OCI-LY7 (cell line): ENCODE results near the gene CDK14. TPM values are rescaled to one million over a fixed set of nuclear protein-coding genes. Genes with fewer than 3 reads are reported as not detected.
A peak's percentile ranks its signal among the peaks of the same experiment; 100 is the strongest.

ENCODE experiments used
- BruUV-seq: library from RNA; stranded (reverse); fragments of 400-500 nt; replicated peaks from 2 replicates; lab custom pipeline; 2021; lab: Mats Ljungman, UMichigan
- CTCF ChIA-PET: fragments of 300-600 bp; sonication (Branson Sonifier 250); formaldehyde crosslinking; loops from one replicate; lab custom pipeline; 2022; ENCODE audit warnings: antibody characterized with exemption; ENCODE audit not compliant: unreplicated experiment; lab: Charles Lee
- POLR2A ChIA-PET: fragments of 300-600 bp; sonication (Branson Sonifier 250); formaldehyde crosslinking; loops from one replicate; lab custom pipeline; 2022; ENCODE audit warnings: antibody characterized with exemption; lab: Charles Lee
- DNase-seq: peaks from one replicate; pipeline ENCODE4 v3.0.0-alpha.2; 2015; ENCODE audit warnings: low spot score
- H2AFZ ChIP-seq: fragments of 200-600 bp; sonication (generic), shearing (Covaris generic); 2 replicates; pipeline ENCODE4 v1.6.1; 2014; ENCODE audit warnings: mild to moderate bottlenecking, antibody characterized with exemption, low read length, moderate library complexity
- H3K27ac ChIP-seq: fragments of 200-600 bp; sonication (generic); 2 replicates; pipeline ENCODE4 v1.5.1; 2014; ENCODE audit warnings: mixed run types, low read depth, mild to moderate bottlenecking, moderate library complexity, low read length, inconsistent platforms; ENCODE audit not compliant: poor library complexity, severe bottlenecking
- H3K36me3 ChIP-seq: fragments of 200-600 bp; sonication (generic); 2 replicates; pipeline ENCODE4 v1.6.1; 2014; ENCODE audit warnings: mild to moderate bottlenecking, antibody characterized with exemption, low read length, moderate library complexity, mixed read lengths; ENCODE audit not compliant: insufficient read depth
- H3K4me1 ChIP-seq: fragments of 200-600 bp; sonication (generic); 2 replicates; pipeline ENCODE4 v1.5.1; 2014; ENCODE audit warnings: mild to moderate bottlenecking, low read length; ENCODE audit not compliant: insufficient read depth, poor library complexity, severe bottlenecking
- H3K4me2 ChIP-seq: fragments of 200-600 bp; sonication (generic); 2 replicates; pipeline ENCODE4 v1.6.1; 2014; ENCODE audit warnings: mild to moderate bottlenecking, low read length
- H3K4me3 ChIP-seq: fragments of 200-600 bp; sonication (generic); 2 replicates; pipeline ENCODE4 v1.5.1; 2014; ENCODE audit warnings: mild to moderate bottlenecking, low read depth, low read length; ENCODE audit not compliant: poor library complexity, severe bottlenecking
- H3K79me2 ChIP-seq: fragments of 200-600 bp; sonication (generic); 2 replicates; pipeline ENCODE4 v1.6.1; 2016; ENCODE audit warnings: low read depth, mild to moderate bottlenecking, low read length, moderate library complexity, mixed read lengths; ENCODE audit not compliant: insufficient read depth
- H3K9me2 ChIP-seq: fragments of 200-600 bp; sonication (generic); 2 replicates; pipeline ENCODE4 v1.6.1; 2016; ENCODE audit warnings: mild to moderate bottlenecking, low read length, mixed read lengths; ENCODE audit not compliant: insufficient read depth
- H3K9me3 ChIP-seq: fragments of 200-600 bp; sonication (generic); 2 replicates; pipeline ENCODE4 v1.6.1; 2014; ENCODE audit warnings: mild to moderate bottlenecking, mixed run types, low read length, mixed read lengths
- H4K20me1 ChIP-seq: fragments of 200-600 bp; sonication (generic); 2 replicates; pipeline ENCODE4 v1.6.1; 2014; ENCODE audit warnings: mild to moderate bottlenecking, antibody characterized with exemption, low read length, moderate library complexity, mixed read lengths; ENCODE audit not compliant: insufficient read depth
- EZH2phosphoT487 ChIP-seq: fragments of 200-600 bp; sonication (generic); IDR thresholded peaks from 2 replicates; pipeline ENCODE4 v1.6.1; 2018; ENCODE audit warnings: low read depth, borderline replicate concordance, mild to moderate bottlenecking, mixed run types, antibody characterized with exemption, low read length, moderate library complexity, mixed read lengths
- intact Hi-C: fragments of 100-400 bp; cut with micrococcal nuclease; formaldehyde crosslinking; loops from one replicate; pipeline ENCODE4 v1.10.0; 2022; ENCODE audit not compliant: unreplicated experiment
- total RNA-seq, 2 experiments: library from RNA; depleted of rRNA in 1 of 2; stranded (reverse); fragments of >200 nt in 1 of 2; shearing (Covaris generic) in 1 of 2; gene quantifications; 2 replicates each; pipeline ENCODE4 v1.2.3, GENCODE V29; 2014 to 2022
- TF ChIP-seq, protein P1 (sequence below): fragments of 200-600 bp; sonication (generic); conservative IDR thresholded peaks from 2 replicates; pipeline ENCODE4 v1.5.1; 2014; ENCODE audit warnings: mild to moderate bottlenecking, antibody characterized with exemption, low read length, moderate library complexity, mixed read lengths

The CDK14 gene
- total RNA-seq, 2 experiments from 2014 or later = 90.7 to 111 TPM

DNA sequence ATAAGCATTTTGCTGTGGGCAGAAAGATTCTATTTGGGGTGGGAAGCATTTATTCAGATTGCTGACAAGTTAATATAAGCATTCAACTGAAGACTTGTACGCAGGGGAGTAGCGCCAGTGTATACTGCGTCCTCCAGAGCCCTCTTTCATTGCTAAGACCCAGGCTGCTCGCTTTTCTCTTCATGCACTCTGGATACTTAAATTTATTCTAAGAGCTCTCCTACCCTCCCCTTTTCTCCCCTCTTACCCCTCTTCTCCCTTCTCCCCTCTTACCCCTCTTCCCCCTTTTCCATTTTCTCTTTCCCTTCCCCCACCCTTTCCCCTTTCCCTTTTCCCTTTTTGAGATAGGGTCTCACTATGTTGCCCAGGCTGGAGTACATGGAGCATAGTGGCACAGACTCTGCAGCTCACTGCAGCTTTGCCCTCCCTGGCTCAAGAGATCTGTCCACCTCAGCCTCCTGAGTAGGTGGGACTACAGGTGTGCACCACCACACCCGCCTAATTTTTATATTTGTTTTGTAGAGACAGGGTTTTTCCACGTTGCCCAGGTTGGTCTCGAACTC is 125.8 kb downstream of the CDK14 start:
- intact Hi-C loops = loop anchor here (10.0 kb wide), 1 partner anchor 1523 kb away; the partner anchor contains the start of genes ANKIB1 and KRIT1
- POLR2A ChIA-PET = interaction anchor here (0.6 to 10.4 kb wide), 6 partner anchors 9 to 1488 kb away, joined by 3 to 230 read pairs (median 6); no protein-coding TSS in a partner anchor

DNA sequence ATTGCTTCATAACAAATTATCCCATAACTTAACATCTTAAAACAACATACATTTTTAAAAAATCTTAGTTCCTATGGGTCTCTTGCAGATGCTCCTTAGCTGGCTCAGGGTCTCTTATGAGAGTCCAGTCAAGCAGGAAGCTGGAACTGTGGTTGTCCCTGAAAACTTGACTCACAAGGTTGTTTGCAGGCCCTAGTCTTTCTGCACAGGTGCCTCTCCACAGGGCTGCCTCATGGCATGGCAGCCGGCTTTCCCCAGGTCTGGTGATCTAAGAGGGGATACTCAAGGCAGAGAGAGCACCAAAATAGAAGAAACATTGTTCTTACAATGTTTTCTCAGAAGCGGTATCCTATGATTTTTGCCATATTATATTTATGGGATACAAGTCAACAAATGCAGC is 127.1 kb downstream of the CDK14 start:
- H4K20me1 ChIP-seq = no peaks in the 10 kb centered on the region
- H3K4me3 ChIP-seq = peak overlapping the region; percentile 32
- peaks cover 100% of the 10 kb centered on the region for H3K79me2 ChIP-seq
- ChIA-PET POLR2A (interaction anchor here (0.6 to 10.4 kb wide), 4 partner anchors 10 to 1648 kb away, joined by 3 to 230 read pairs (median 8); no protein-coding TSS in a partner anchor), CTCF (no interaction called here)
- H3K36me3 ChIP-seq = peaks cover 31% of the 10 kb centered on the region; the same call in 1 of the 2 replicates
- H3K27ac ChIP-seq = peak overlapping the region; percentile 81
- TF ChIP-seq, protein P1, sequence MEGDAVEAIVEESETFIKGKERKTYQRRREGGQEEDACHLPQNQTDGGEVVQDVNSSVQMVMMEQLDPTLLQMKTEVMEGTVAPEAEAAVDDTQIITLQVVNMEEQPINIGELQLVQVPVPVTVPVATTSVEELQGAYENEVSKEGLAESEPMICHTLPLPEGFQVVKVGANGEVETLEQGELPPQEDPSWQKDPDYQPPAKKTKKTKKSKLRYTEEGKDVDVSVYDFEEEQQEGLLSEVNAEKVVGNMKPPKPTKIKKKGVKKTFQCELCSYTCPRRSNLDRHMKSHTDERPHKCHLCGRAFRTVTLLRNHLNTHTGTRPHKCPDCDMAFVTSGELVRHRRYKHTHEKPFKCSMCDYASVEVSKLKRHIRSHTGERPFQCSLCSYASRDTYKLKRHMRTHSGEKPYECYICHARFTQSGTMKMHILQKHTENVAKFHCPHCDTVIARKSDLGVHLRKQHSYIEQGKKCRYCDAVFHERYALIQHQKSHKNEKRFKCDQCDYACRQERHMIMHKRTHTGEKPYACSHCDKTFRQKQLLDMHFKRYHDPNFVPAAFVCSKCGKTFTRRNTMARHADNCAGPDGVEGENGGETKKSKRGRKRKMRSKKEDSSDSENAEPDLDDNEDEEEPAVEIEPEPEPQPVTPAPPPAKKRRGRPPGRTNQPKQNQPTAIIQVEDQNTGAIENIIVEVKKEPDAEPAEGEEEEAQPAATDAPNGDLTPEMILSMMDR = no peak
- TF ChIP-seq EZH2phosphoT487 = no peak
- peak overlapping the region; percentile 70 for H3K4me2 ChIP-seq
- peak; percentile 53 for DNase-seq
- H3K4me1 ChIP-seq = peaks cover 100% of the 10 kb centered on the region
- no peaks in the 10 kb centered on the region for H3K9me3 ChIP-seq
- intact Hi-C loops = loop anchor here (10.0 kb wide), 1 partner anchor 1522 kb away; the partner anchor contains the start of genes ANKIB1 and KRIT1
- no peaks in the 10 kb centered on the region for H3K9me2 ChIP-seq
- H2AFZ ChIP-seq = peak overlapping the region; percentile 7; the same call in 1 of the 2 replicates
- BruUV-seq = no TSS peak

More for the DNA sequence above, 125.8 kb downstream of the CDK14 start:
- TF ChIP-seq, protein P1 = no peak
- no peak for TF ChIP-seq EZH2phosphoT487
- Histone ChIP-seq H3K9me2 (no peaks in the 10 kb centered on the region), H3K36me3 (peaks cover 23% of the 10 kb centered on the region; the same call in 1 of the 2 replicates), H2AFZ (no peak overlapping the region), H3K4me2 (peak overlapping the region; percentile 99), H3K4me1 (peaks cover 100% of the 10 kb centered on the region), H3K27ac (peak overlapping the region; percentile 81), H3K9me3 (no peaks in the 10 kb centered on the region), H3K79me2 (peaks cover 100% of the 10 kb centered on the region), H4K20me1 (no peaks in the 10 kb centered on the region), H3K4me3 (no peak overlapping the region)
- no TSS peak for BruUV-seq
- CTCF ChIA-PET = no interaction called here
- no peak for DNase-seq

DNA sequence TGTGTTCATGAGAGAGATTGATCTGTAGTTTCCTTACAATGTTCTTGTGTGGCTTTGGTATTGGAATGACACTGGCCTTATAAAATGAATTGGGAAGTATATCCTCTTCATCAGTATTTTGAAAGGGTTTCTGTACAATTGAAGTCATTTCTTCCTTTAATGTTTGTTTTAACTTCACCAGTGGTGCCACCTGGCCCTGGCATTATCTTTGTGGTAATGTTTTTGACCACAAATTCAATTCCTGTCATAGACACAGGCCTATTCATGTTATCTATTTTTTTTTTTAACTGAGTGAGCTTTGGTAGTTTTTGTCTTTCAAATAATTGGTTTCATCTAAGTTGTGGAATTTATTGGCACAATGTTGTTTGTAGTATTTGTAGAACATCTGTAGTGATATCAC is 127.7 kb downstream of the CDK14 start:
- peaks cover 100% of the 10 kb centered on the region for H3K4me1 ChIP-seq
- peaks cover 36% of the 10 kb centered on the region; the same call in 1 of the 2 replicates for H3K36me3 ChIP-seq
- peak overlapping the region; percentile 81 for H3K27ac ChIP-seq
- peak overlapping the region; percentile 70 for H3K4me2 ChIP-seq
- no peaks in the 10 kb centered on the region for H3K9me3 ChIP-seq
- H3K9me2 ChIP-seq = no peaks in the 10 kb centered on the region
- DNase-seq = peak; percentile 51
- H3K79me2 ChIP-seq = peaks cover 100% of the 10 kb centered on the region
- intact Hi-C loops = loop anchor here (10.0 kb wide), 1 partner anchor 1521 kb away; the partner anchor contains the start of genes ANKIB1 and KRIT1
- CTCF ChIA-PET = interaction anchor here (0.6 kb wide), 1 partner anchor 15 kb away, joined by 3 read pairs; no protein-coding TSS in a partner anchor
- BruUV-seq = no TSS peak
- peak overlapping the region; percentile 7; the same call in 1 of the 2 replicates for H2AFZ ChIP-seq
- POLR2A ChIA-PET = interaction anchor here (0.6 to 10.4 kb wide), 9 partner anchors 9 to 1647 kb away, joined by 3 to 230 read pairs (median 4); no protein-coding TSS in a partner anchor
- TF ChIP-seq, protein P1 = no peak
- no peak for TF ChIP-seq EZH2phosphoT487
- peak overlapping the region; percentile 32 for H3K4me3 ChIP-seq
- no peaks in the 10 kb centered on the region for H4K20me1 ChIP-seq
